AG04449 (cell line): Measurements from ENCODE around the gene STT3B.
"Not testable (repeated sequence)": the region's sequence is repeated elsewhere in the genome, so short reads cannot be mapped to it uniquely, and the experiment has no call there.

Experiments used
- CTCF ChIA-PET: fragments of 350-600 bp; formaldehyde crosslinking; extraction: SDS; loops from one replicate; lab custom pipeline; 2021; ENCODE audit warnings: antibody characterized with exemption; lab: Yijun Ruan, JAX
- POLR2A ChIA-PET: fragments of 400-600, 350-600 bp; formaldehyde crosslinking; extraction: SDS; loops from one replicate; lab custom pipeline; 2020; ENCODE audit warnings: antibody characterized with exemption, inconsistent platforms; lab: Yijun Ruan, JAX
- DNase-seq: peaks from one replicate; pipeline ENCODE4 v3.0.0-alpha.2; 2010; ENCODE audit warnings: low read depth, low spot score
- H3K4me3 ChIP-seq: 2 replicates; pipeline ENCODE4 v1.5.1; 2011; ENCODE audit warnings: low read depth, mild to moderate bottlenecking, control low read depth, low read length
- TF ChIP-seq, protein P1 (sequence below): IDR thresholded peaks from one replicate; pipeline ENCODE4 v1.5.1; 2011; ENCODE audit warnings: mild to moderate bottlenecking, moderate library complexity, low read length, control low read depth, inconsistent platforms; ENCODE audit not compliant: insufficient read depth; ENCODE audit errors: missing control alignments

STT3B gene

DNA sequence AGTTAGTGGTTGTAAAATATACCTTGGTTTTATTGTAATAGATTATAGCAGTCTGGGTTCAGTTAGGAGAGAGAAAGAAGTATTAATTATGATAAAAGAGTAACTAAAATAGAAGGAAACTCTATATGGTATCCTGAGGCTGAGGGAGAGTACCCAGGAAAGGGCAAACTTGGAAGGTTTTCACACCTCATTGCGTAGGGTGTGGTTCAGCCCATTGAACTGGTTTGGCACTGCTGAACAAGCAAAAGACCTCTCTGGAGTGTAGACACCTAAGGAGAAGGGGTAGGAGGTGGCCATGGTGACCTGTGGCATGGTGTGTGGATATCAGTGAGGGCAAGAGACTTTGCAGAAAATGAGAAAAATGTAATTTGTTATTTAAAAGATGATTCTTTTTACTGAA is 63.5 kb downstream of the STT3B start:
- POLR2A ChIA-PET: no interaction called here
- CTCF ChIA-PET: interaction anchor here (1.1 kb wide), 1 partner anchor 15 kb away, joined by 3 read pairs; no protein-coding TSS in a partner anchor
- DNase-seq: no peak
- H3K4me3 ChIP-seq: no peak overlapping the region
- TF ChIP-seq, protein P1, sequence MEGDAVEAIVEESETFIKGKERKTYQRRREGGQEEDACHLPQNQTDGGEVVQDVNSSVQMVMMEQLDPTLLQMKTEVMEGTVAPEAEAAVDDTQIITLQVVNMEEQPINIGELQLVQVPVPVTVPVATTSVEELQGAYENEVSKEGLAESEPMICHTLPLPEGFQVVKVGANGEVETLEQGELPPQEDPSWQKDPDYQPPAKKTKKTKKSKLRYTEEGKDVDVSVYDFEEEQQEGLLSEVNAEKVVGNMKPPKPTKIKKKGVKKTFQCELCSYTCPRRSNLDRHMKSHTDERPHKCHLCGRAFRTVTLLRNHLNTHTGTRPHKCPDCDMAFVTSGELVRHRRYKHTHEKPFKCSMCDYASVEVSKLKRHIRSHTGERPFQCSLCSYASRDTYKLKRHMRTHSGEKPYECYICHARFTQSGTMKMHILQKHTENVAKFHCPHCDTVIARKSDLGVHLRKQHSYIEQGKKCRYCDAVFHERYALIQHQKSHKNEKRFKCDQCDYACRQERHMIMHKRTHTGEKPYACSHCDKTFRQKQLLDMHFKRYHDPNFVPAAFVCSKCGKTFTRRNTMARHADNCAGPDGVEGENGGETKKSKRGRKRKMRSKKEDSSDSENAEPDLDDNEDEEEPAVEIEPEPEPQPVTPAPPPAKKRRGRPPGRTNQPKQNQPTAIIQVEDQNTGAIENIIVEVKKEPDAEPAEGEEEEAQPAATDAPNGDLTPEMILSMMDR: no peak

GRCh38 chr3:31600431-31600830 is 67.7 kb downstream of the STT3B start:
- H3K4me3 ChIP-seq: no peak overlapping the region
- TF ChIP-seq, protein P1: no peak
- ChIA-PET POLR2A (no interaction called here), CTCF (no interaction called here)
- DNase-seq: no peak

- CTCF ChIA-PET, H3K4me3 ChIP-seq, POLR2A ChIA-PET, DNase-seq: not testable (repeated sequence)
These were observed 72.6 kb downstream of the STT3B start for GRCh38 chr3:31605333-31605732.

GRCh38 chr3:31606453-31606852 is 73.7 kb downstream of the STT3B start:
- no peak for DNase-seq
- TF ChIP-seq, protein P1: no peak
- CTCF ChIA-PET: no interaction called here
- POLR2A ChIA-PET: no interaction called here
- no peak overlapping the region for H3K4me3 ChIP-seq

- no peak overlapping the region for H3K4me3 ChIP-seq
- POLR2A ChIA-PET: no interaction called here
- CTCF ChIA-PET: interaction anchor here (0.6 to 1.3 kb wide), 8 partner anchors 14 to 534 kb away, joined by 3 to 7 read pairs (median 4); no protein-coding TSS in a partner anchor
- TF ChIP-seq, protein P1: peak; percentile 38
- no peak for DNase-seq
These were observed 78.1 kb downstream of the STT3B start for GRCh38 chr3:31610700-31611275.

- TF ChIP-seq, protein P1: no peak
- no peak overlapping the region for H3K4me3 ChIP-seq
- ChIA-PET POLR2A (no interaction called here), CTCF (interaction anchor here (0.8 to 1.8 kb wide), 4 partner anchors 9 to 845 kb away, joined by 3 to 4 read pairs (median 4); no protein-coding TSS in a partner anchor)
- DNase-seq: no peak
These were observed 80.5 kb downstream of the STT3B start for GRCh38 chr3:31613177-31613576.

- H3K4me3 ChIP-seq: no peak overlapping the region
- ChIA-PET POLR2A (no interaction called here), CTCF (interaction anchor here (0.8 to 1.8 kb wide), 2 partner anchors 10 to 845 kb away, joined by 4 read pairs; no protein-coding TSS in a partner anchor)
- no peak for DNase-seq
- TF ChIP-seq, protein P1: no peak
These were observed 80.9 kb downstream of the STT3B start for GRCh38 chr3:31613654-31614053.
